GM19193 (cell line): ENCODE results near the gene AGPAT4.

Source experiments
- POLR2A ChIP-seq: IDR thresholded peaks from 4 replicates; pipeline ENCODE4 v1.6.1; 2011; ENCODE audit not compliant: insufficient read depth, insufficient read length; ENCODE audit errors: extremely low read depth

Gene AGPAT4

DNA sequence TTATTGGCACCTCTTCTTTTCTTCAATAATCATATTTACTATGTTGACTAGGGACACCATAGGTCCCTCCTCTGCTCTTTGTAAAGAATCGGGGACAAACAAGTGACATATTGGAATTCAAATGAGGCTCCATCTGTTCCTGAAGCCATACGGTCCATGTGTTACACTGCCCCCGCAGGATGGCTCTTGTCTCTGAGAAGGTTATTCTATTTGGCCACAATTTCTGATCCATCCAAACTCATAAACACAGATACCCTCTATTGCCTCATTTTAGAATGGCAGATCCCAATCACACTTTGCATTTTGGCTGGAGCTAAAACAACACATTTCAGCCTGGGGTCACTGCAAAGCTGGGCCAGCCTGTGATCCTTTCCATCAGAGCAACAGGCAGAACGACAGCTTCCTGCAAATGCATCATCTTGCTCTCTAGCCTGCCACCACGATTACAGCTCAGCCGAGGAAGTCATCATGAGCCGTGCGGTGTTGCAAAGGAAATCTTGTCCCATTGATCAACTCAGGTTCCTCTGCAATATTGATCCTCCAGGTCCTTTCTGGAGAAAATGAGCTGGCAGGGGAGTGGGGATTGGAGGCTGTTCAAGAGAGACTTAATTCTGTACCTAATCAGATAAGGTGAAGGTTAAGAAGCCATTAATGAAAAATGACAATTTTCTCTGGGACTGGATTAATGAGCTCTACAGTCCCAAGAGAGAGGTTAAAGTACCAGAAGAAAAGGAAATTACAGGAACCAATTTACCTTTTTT is 73.1 kb downstream of the AGPAT4 start:
- TF ChIP-seq POLR2A, result no peak

DNA sequence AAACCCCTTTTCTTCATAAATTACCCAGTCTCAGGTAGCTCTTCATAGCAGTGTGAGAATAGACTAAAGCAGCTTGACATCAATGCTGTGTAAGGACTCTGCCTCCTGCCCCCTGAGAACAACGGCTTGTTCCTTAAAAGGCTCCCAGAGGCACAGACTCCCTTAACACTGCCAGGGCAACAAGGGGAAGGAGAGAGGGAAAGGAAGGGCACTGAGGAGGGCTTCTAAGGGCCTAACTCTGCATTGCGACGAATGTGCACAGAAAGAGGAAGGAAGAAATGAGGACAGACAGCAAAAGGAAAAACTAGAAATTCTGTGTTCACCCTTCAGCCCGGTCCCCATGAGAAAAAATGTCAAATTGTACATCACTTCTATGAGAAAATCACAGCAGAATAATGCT is 74.0 kb downstream of the AGPAT4 start:
- TF ChIP-seq POLR2A, result no peak

DNA sequence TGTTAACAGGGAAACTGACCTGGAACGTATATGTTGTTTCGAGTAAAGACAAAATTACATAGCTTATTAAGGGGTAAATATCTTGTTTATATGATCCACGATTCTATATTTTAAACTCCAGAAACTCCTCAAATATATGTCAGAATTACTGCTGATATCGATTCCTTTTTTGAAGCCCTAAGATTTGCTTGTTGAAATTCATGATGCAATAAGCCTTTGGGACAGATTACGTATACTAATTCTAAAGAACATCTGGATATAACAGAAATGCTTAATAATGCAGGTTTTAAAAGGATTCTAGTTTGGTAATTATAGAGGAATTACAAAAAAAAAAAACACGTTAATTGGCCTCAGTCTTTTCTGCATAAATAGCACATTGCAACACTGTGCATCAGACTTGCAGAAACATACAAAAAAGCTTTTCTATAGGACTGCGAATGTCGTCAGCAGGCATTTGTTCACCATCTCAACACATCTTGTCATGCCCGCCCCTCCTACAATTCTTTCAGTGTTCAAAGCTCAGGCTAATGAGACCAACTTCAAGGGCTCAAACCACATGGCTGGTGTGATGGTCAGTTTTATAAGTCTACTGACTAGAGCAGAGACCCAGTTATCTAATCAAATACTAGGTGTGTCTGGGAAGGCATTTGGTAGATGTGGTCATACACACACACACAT is 74.9 kb downstream of the AGPAT4 start:
- no peak for TF ChIP-seq POLR2A

- TF ChIP-seq POLR2A, result no peak
Observed at GRCh38 chr6:161198176-161198575, 75.7 kb downstream of the AGPAT4 start.

GRCh38 chr6:161195386-161195785 is 78.5 kb downstream of the AGPAT4 start:
- no peak for TF ChIP-seq POLR2A

DNA sequence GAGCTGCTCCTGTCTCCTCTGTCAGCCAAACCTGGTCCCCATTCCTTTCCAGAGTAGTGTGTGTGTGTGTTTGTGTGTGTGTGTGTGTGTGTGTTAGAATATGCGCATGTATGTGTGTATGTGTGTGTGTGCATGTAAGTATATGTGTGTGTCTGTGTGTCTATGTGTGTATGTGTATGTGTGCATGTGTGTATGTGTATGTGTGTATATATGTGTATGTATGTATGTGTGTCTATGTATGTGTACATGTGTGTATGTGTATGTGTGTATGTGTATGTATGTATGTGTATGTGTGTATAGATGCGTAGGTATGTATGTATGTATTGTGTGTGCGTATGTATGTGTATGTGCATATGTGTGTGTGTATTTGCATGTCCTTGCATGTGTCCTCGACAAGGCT is 79.5 kb downstream of the AGPAT4 start:
- no peak for TF ChIP-seq POLR2A

GRCh38 chr6:161192636-161193411 is 81.0 kb downstream of the AGPAT4 start:
- TF ChIP-seq POLR2A, result no peak

DNA sequence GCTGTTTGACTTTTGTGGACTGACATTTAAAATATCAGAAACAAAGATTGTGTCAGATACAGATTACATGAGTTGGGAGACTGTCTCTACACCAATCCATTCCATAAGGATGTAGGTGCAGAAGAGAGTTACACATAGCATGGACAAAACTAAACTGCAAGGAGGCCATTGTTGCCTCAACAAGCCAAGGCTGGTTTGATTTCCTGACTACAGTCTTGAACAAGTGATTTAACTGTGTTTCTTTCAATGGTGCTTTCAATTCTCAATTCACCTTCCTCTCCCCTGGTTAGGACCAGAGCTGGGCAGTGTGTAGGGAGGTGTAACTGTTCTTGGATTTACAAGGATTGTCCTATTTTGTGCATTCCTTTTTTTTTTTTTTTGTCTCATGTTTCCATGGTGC is 82.2 kb downstream of the AGPAT4 start:
- TF ChIP-seq POLR2A, result no peak

GRCh38 chr6:161191007-161191406 is 82.9 kb downstream of the AGPAT4 start:
- no peak for TF ChIP-seq POLR2A

GRCh38 chr6:161189891-161190290 is 84.0 kb downstream of the AGPAT4 start:
- TF ChIP-seq POLR2A, result no peak

- TF ChIP-seq POLR2A, result no peak
Observed at GRCh38 chr6:161188547-161189465, 85.1 kb downstream of the AGPAT4 start.

GRCh38 chr6:161186173-161186769 is 87.6 kb downstream of the AGPAT4 start:
- TF ChIP-seq POLR2A, result no peak

GRCh38 chr6:161181121-161181520 is 92.7 kb downstream of the AGPAT4 start:
- no peak for TF ChIP-seq POLR2A

- TF ChIP-seq POLR2A, result no peak
Observed at GRCh38 chr6:161171207-161171606, 102.7 kb downstream of the AGPAT4 start.
